ENCODE results near the gene CCDC187. TPM values are rescaled to one million over a fixed set of nuclear protein-coding genes. Genes with fewer than 3 reads are reported as not detected.

Gene CCDC187
- total RNA-seq, 1 donor from 2014 or later, result not detected

GRCh38 chr9:136273921-136274785 lies 29.7 kb downstream of the CCDC187 start:
- Mint-ChIP-seq H3K4me3 (ENCODE audit: unreplicated experiment) (no peak overlapping the region), H3K27ac (ENCODE audit: unreplicated experiment) (no peak overlapping the region), H3K36me3 (ENCODE audit: low read depth) (peaks cover 1% of the 10 kb centered on the region), H3K9me3 (ENCODE audit: low read depth) (peaks cover 4% of the 10 kb centered on the region), H3K27me3 (ENCODE audit: low read depth) (peaks cover 34% of the 10 kb centered on the region), H3K4me1 (ENCODE audit: low read depth) (no peaks in the 10 kb centered on the region)
- no peak for DNase-seq (ENCODE audit: low spot score)
- TF ChIP-seq CTCF (IDR thresholded peaks at IDR 0.05), result no peak

GRCh38 chr9:136273244-136273865 lies 30.5 kb downstream of the CCDC187 start:
- DNase-seq (ENCODE audit: low spot score), result no peak
- H3K27ac Mint-ChIP-seq (ENCODE audit: unreplicated experiment), result no peak overlapping the region
- TF ChIP-seq CTCF (IDR thresholded peaks at IDR 0.05), result no peak
- no peaks in the 10 kb centered on the region for H3K4me1 Mint-ChIP-seq (ENCODE audit: low read depth)
- peaks cover 4% of the 10 kb centered on the region for H3K9me3 Mint-ChIP-seq (ENCODE audit: low read depth)
- no peak overlapping the region for H3K4me3 Mint-ChIP-seq (ENCODE audit: unreplicated experiment)
- peaks cover 38% of the 10 kb centered on the region for H3K27me3 Mint-ChIP-seq (ENCODE audit: low read depth)
- peaks cover 1% of the 10 kb centered on the region for H3K36me3 Mint-ChIP-seq (ENCODE audit: low read depth)

- TF ChIP-seq CTCF (IDR thresholded peaks at IDR 0.05), result no peak
- Mint-ChIP-seq H3K27me3 (ENCODE audit: low read depth) (peaks cover 29% of the 10 kb centered on the region), H3K36me3 (ENCODE audit: low read depth) (peaks cover 1% of the 10 kb centered on the region), H3K27ac (ENCODE audit: unreplicated experiment) (no peak overlapping the region), H3K9me3 (ENCODE audit: low read depth) (peaks cover 4% of the 10 kb centered on the region), H3K4me1 (ENCODE audit: low read depth) (peaks cover 3% of the 10 kb centered on the region), H3K4me3 (ENCODE audit: unreplicated experiment) (no peak overlapping the region)
- DNase-seq (ENCODE audit: low spot score), result no peak
These were observed 33.7 kb downstream of the CCDC187 start for GRCh38 chr9:136270173-136270705.

- H3K36me3 Mint-ChIP-seq (ENCODE audit: low read depth), result peaks cover 1% of the 10 kb centered on the region
- no peak for DNase-seq (ENCODE audit: low spot score)
- H3K4me1 Mint-ChIP-seq (ENCODE audit: low read depth), result peaks cover 3% of the 10 kb centered on the region
- H3K4me3 Mint-ChIP-seq (ENCODE audit: unreplicated experiment), result no peak overlapping the region
- no peak for TF ChIP-seq CTCF (IDR thresholded peaks at IDR 0.05)
- H3K27ac Mint-ChIP-seq (ENCODE audit: unreplicated experiment), result peak overlapping the region; percentile 6
- H3K9me3 Mint-ChIP-seq (ENCODE audit: low read depth), result peaks cover 4% of the 10 kb centered on the region
- H3K27me3 Mint-ChIP-seq (ENCODE audit: low read depth), result peaks cover 28% of the 10 kb centered on the region
These were observed 35.2 kb downstream of the CCDC187 start for GRCh38 chr9:136268735-136269134.

GRCh38 chr9:136268318-136268717 lies 35.6 kb downstream of the CCDC187 start:
- peaks cover 3% of the 10 kb centered on the region for H3K4me1 Mint-ChIP-seq (ENCODE audit: low read depth)
- H3K27ac Mint-ChIP-seq (ENCODE audit: unreplicated experiment), result no peak overlapping the region
- no peak for TF ChIP-seq CTCF (IDR thresholded peaks at IDR 0.05)
- no peak overlapping the region for H3K4me3 Mint-ChIP-seq (ENCODE audit: unreplicated experiment)
- H3K27me3 Mint-ChIP-seq (ENCODE audit: low read depth), result peaks cover 27% of the 10 kb centered on the region
- H3K36me3 Mint-ChIP-seq (ENCODE audit: low read depth), result peaks cover 1% of the 10 kb centered on the region
- no peak for DNase-seq (ENCODE audit: low spot score)
- H3K9me3 Mint-ChIP-seq (ENCODE audit: low read depth), result peaks cover 4% of the 10 kb centered on the region
